ENCODE measurements around the gene SIK3. TPM values are rescaled to one million over a fixed set of nuclear protein-coding genes. Genes with fewer than 3 reads are reported as not detected.

The SIK3 gene
- total and polyA plus RNA-seq, 3 experiments from 2014 or later, result 33.9 to 48.7 (median 42.8) TPM

DNA sequence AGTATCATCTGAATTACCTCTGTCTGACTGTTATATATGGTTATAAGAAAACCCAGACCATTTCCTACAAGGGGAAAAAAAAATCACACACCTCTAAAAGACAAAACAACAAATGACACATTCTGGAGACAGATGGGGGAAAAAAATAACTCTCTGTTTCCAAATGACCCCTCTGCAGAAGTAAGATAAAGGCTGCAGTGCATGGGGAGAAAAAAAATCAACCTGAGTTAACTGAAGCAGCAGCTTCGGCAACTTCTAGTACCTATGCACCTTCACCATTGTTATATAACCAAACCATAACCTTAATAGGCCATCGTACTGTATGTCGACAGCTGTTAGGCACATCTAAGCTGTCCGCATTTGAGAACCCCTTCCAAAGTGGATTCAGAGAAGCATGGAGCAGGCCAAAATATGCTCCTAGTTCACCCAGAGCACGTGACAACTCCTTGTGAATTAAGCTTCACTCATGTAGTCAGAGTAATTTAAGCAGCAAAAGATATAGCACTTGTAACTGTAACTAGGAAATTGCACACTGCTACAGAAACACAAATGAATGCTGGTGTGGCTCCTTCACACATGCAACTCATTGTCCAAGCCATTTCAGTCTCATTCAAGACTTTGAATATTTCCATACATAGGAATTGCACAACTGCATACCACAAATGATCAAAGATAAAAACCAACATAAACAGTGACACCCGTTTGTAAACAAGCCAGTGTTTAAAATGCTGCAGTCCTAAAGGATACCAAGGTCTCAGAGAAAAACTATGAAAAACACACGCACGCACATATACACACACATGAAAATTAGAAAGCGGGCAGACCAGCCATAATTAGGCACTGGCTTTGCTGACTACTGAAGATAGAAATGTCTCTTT is 2.7 kb downstream of the SIK3 start:
- Histone ChIP-seq H3K9me3 (ENCODE audit: low read length) (no peaks in the 10 kb centered on the region), H3K4me3 (ENCODE audit: low read length) (peak overlapping the region; percentile 87), H3K4me1 (ENCODE audit: insufficient read depth, low read length) (peaks cover 60% of the 10 kb centered on the region), H3K36me3 (ENCODE audit: insufficient read depth, low read length) (no peaks in the 10 kb centered on the region), H3K27ac (ENCODE audit: low read depth, low read length) (peak overlapping the region; percentile 94), H3K27me3 (ENCODE audit: insufficient read depth, low read length, poor library complexity, severe bottlenecking) (no peaks in the 10 kb centered on the region)
- Mint-ChIP-seq H3K36me3 (peaks cover 5 to 31% (median 8%) of the 10 kb centered on the region in 3 donors), H3K27ac (peak overlapping the region; percentile 98 to 100 (median 100)), H3K4me3 (peak overlapping the region; percentile 90 to 99 (median 97)), H3K27me3 (peaks cover 0 to 5% of the 10 kb centered on the region in 2 donors), H3K4me1 (peaks cover 77 to 83% (median 82%) of the 10 kb centered on the region in 3 donors), H3K9me3 (peaks cover 0 to 7% (median 0%) of the 10 kb centered on the region in 5 donors)
- DNase-seq, result peak in 2 of 5 donors; percentile 35 to 38
- ChIA-PET CTCF (interaction anchor here (0.7 to 2.3 kb wide), 6 partner anchors 11 to 322 kb away, joined by 3 to 6 read pairs (median 4); partner anchors contain the start of gene APOA5), POLR2A (interaction anchor here (0.7 to 1.6 kb wide), 2 partner anchors 147 to 170 kb away, joined by 3 to 6 read pairs; no protein-coding TSS in a partner anchor)

DNA sequence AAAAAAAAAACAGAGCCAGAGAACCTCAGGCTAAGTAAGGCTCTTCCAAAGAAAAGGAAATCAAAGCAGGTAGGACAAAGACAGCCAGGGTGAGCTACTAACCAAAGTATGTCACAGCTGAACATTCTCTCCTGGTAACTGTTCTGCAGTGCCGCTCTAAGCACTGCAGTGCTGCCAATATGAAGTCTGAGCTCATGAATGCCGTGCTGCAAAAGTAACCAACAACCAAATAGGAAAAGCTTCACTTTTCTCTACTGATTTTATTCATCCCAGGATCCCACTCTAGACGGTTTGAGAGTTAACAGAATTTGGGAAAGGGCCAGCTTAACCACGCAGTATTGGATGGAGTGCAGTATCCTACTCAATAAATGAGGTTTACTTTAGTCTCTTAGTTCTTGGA is 3.5 kb downstream of the SIK3 start:
- Histone ChIP-seq H3K27ac (ENCODE audit: low read depth, low read length) (peak overlapping the region; percentile 94), H3K4me1 (ENCODE audit: insufficient read depth, low read length) (peaks cover 65% of the 10 kb centered on the region), H3K27me3 (ENCODE audit: insufficient read depth, low read length, poor library complexity, severe bottlenecking) (no peaks in the 10 kb centered on the region), H3K36me3 (ENCODE audit: insufficient read depth, low read length) (no peaks in the 10 kb centered on the region), H3K9me3 (ENCODE audit: low read length) (no peaks in the 10 kb centered on the region), H3K4me3 (ENCODE audit: low read length) (peak overlapping the region; percentile 87)
- Mint-ChIP-seq H3K27me3 (peaks cover 0 to 5% of the 10 kb centered on the region in 2 donors), H3K4me1 (peaks cover 80 to 87% (median 85%) of the 10 kb centered on the region in 3 donors), H3K27ac (peak overlapping the region; percentile 98 to 100 (median 100)), H3K9me3 (peaks cover 0 to 7% (median 0%) of the 10 kb centered on the region in 5 donors), H3K36me3 (peaks cover 5 to 35% (median 8%) of the 10 kb centered on the region in 3 donors), H3K4me3 (peak overlapping the region; percentile 90 to 99 (median 97))
- no peak for DNase-seq
- CTCF ChIA-PET, result interaction anchor here (0.7 to 2.3 kb wide), 8 partner anchors 11 to 321 kb away, joined by 3 to 6 read pairs (median 4); partner anchors contain the start of gene APOA5
- POLR2A ChIA-PET, result interaction anchor here (0.7 to 1.6 kb wide), 2 partner anchors 146 to 170 kb away, joined by 3 to 6 read pairs; no protein-coding TSS in a partner anchor

DNA sequence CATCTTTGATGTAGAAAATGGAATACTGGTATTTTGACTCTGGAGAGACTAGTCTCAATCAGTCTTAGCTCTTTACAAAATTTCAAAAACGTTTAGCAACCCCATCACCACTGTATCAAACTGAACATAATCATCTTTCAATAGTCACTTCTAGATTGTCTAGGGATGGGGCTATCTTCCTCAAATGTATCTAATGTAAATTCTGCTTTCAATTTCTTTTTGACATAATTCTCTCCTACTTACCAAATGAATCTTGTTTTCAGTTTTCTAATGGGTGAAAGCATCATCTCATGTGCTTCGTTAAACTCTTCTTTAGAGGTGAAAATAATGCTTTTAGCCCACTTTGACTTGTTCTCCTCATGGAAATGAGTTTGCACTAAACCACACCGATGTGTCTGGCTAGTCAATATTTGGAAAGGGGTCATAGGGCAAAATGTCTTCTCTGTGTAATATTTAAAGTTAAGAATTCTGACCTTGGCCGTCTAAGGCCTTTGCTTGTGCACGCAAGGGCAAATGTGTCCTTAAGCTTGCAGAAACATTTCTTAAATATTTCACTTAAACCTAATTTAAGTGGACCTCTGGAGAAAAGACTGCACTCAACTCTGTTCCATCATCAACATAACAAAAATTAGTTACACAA is 5.2 kb downstream of the SIK3 start:
- Histone ChIP-seq H3K27ac (ENCODE audit: low read depth, low read length) (peak overlapping the region; percentile 3), H3K4me1 (ENCODE audit: insufficient read depth, low read length) (peaks cover 60% of the 10 kb centered on the region)
- POLR2A ChIA-PET, result no interaction called here

DNA sequence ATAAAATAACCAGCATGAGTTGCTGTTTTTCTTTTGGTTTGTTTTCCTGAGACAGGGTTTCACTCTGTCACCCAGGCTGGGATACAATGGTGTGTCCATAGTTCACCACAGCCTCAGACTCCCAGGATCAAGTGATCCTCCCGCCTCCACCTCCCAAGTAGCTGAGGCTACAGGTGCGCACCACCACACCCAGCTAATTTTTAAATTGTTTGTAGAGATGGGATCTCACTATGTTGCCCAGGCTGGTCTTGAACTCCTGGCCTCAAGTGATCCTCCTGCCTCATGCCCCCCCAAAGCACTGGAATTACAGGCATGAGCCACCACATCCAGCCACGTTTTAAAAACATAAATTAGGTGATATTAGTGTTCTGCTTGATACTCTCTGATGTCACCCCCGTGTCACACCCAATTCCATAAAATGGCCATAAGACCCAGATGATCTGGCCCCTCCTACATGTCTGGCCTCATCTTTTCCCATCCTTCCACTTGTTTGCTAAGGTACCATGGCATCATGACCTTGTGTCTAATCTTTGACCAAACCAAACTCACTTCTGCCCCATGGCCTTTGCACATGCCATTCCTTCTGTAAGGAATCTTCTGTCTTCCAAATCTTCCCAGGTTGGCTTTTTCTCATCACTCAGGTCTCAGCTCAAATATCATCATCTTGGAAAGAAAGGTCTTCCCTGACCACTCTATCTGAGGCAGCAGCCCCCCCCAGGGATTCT is 6.3 kb downstream of the SIK3 start:
- Histone ChIP-seq H3K27ac (ENCODE audit: low read depth, low read length) (no peak overlapping the region), H3K4me1 (ENCODE audit: insufficient read depth, low read length) (peaks cover 66% of the 10 kb centered on the region), H3K9me3 (ENCODE audit: low read length) (no peaks in the 10 kb centered on the region), H3K4me3 (ENCODE audit: low read length) (no peak overlapping the region), H3K27me3 (ENCODE audit: insufficient read depth, low read length, poor library complexity, severe bottlenecking) (no peaks in the 10 kb centered on the region), H3K36me3 (ENCODE audit: insufficient read depth, low read length) (no peaks in the 10 kb centered on the region)
- DNase-seq, result no peak
- H3K27ac Mint-ChIP-seq, result peak overlapping the region; percentile 34 to 99 (median 88)
- H3K4me1 Mint-ChIP-seq, result peaks cover 83 to 93% (median 91%) of the 10 kb centered on the region in 3 donors
- H3K27me3 Mint-ChIP-seq, result peaks cover 0 to 3% of the 10 kb centered on the region in 2 donors
- peaks cover 5 to 30% (median 13%) of the 10 kb centered on the region in 3 donors for H3K36me3 Mint-ChIP-seq
- POLR2A ChIA-PET, result interaction anchor here (0.6 kb wide), 1 partner anchor 22 kb away, joined by 7 read pairs; no protein-coding TSS in a partner anchor
- CTCF ChIA-PET, result interaction anchor here (1.3 kb wide), 1 partner anchor 8 kb away, joined by 3 read pairs; no protein-coding TSS in a partner anchor
- peak overlapping the region in 3 of 7 donors; percentile 13 to 48 (median 38) for H3K4me3 Mint-ChIP-seq
- H3K9me3 Mint-ChIP-seq, result peaks cover 0 to 7% (median 0%) of the 10 kb centered on the region in 5 donors

More for the DNA sequence above, 5.2 kb downstream of the SIK3 start:
- DNase-seq, result no peak
- Mint-ChIP-seq H3K27ac (peak overlapping the region; percentile 34 to 100 (median 88)), H3K36me3 (peaks cover 5 to 34% (median 13%) of the 10 kb centered on the region in 3 donors), H3K4me3 (peak overlapping the region; percentile 21 to 95 (median 63)), H3K9me3 (peaks cover 0 to 7% (median 0%) of the 10 kb centered on the region in 5 donors), H3K4me1 (peaks cover 79 to 88% (median 85%) of the 10 kb centered on the region in 3 donors), H3K27me3 (peaks cover 0 to 3% of the 10 kb centered on the region in 2 donors)
- no peaks in the 10 kb centered on the region for H3K36me3 ChIP-seq (ENCODE audit: insufficient read depth, low read length)
- no peaks in the 10 kb centered on the region for H3K27me3 ChIP-seq (ENCODE audit: insufficient read depth, low read length, poor library complexity, severe bottlenecking)
- no peaks in the 10 kb centered on the region for H3K9me3 ChIP-seq (ENCODE audit: low read length)
- no peak overlapping the region for H3K4me3 ChIP-seq (ENCODE audit: low read length)
- CTCF ChIA-PET, result interaction anchor here (0.9 to 1.3 kb wide), 2 partner anchors 9 to 43 kb away, joined by 3 read pairs; no protein-coding TSS in a partner anchor

DNA sequence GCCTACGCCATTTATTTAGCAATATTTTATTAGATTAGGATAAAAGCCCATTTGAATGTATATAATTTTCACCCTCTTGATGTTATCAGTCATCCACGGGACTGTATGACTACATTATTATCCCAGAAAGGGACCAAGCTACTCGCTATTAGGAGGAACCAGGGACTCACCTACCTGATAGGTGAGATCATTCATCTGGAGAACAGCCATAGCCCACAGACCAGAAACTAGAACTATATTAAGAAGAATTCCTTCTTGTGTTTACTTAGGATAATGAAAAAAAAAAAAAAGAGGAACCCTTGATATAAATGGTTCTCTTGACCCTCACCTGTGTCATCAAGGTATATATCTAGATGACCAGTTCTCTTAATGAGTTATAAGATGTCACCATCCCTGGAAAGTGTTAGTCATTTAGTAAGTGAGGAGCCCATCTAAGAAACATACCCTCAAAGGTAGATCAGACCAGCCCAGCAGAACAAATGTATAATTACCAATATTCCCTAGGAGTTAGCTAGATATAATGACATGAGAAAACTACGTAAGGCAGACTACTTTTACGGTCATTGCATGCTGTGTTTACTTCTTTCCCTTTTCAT is 8.0 kb downstream of the SIK3 start:
- ChIA-PET POLR2A (interaction anchor here (0.6 kb wide), 1 partner anchor 315 kb away, joined by 10 read pairs; no protein-coding TSS in a partner anchor), CTCF (no interaction called here)
- H3K4me3 Mint-ChIP-seq, result no peak overlapping the region
- Histone ChIP-seq H3K27ac (ENCODE audit: low read depth, low read length) (no peak overlapping the region), H3K4me3 (ENCODE audit: low read length) (no peak overlapping the region), H3K4me1 (ENCODE audit: insufficient read depth, low read length) (peaks cover 49% of the 10 kb centered on the region), H3K9me3 (ENCODE audit: low read length) (no peaks in the 10 kb centered on the region), H3K36me3 (ENCODE audit: insufficient read depth, low read length) (no peaks in the 10 kb centered on the region), H3K27me3 (ENCODE audit: insufficient read depth, low read length, poor library complexity, severe bottlenecking) (no peaks in the 10 kb centered on the region)
- H3K27me3 Mint-ChIP-seq, result peaks cover 0 to 3% of the 10 kb centered on the region in 2 donors
- DNase-seq, result no peak
- H3K27ac Mint-ChIP-seq, result peak overlapping the region in 4 of 8 donors; percentile 3 to 28 (median 12)
- H3K4me1 Mint-ChIP-seq, result peaks cover 76 to 88% (median 88%) of the 10 kb centered on the region in 3 donors
- H3K36me3 Mint-ChIP-seq, result peaks cover 5 to 38% (median 13%) of the 10 kb centered on the region in 3 donors
- peaks cover 0 to 7% (median 0%) of the 10 kb centered on the region in 5 donors for H3K9me3 Mint-ChIP-seq

DNA sequence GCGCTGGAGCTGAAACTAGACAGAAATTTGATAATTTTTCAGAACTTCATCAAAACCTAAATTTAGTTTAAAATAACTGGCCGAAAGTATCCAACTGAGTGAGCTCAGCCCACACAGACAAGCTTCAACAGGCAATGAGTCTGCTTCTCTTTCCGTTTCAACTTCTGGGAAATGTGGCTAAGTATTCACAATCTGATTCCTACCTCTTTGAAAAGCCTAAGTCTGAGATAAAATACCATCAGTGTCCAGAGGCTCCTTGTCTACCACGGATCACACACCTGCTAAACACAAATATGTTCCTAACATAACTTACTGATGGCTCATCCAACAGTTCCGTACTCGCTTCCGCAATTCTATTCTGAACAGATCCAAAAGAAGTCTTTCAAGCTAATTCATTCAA is 8.5 kb downstream of the SIK3 start:
- H3K36me3 Mint-ChIP-seq, result peaks cover 5 to 42% (median 13%) of the 10 kb centered on the region in 3 donors
- DNase-seq, result no peak
- peak overlapping the region in 1 of 7 donors; percentile 24 for H3K4me3 Mint-ChIP-seq
- Histone ChIP-seq H3K4me3 (ENCODE audit: low read length) (no peak overlapping the region), H3K4me1 (ENCODE audit: insufficient read depth, low read length) (peaks cover 45% of the 10 kb centered on the region), H3K36me3 (ENCODE audit: insufficient read depth, low read length) (no peaks in the 10 kb centered on the region), H3K27ac (ENCODE audit: low read depth, low read length) (no peak overlapping the region), H3K27me3 (ENCODE audit: insufficient read depth, low read length, poor library complexity, severe bottlenecking) (no peaks in the 10 kb centered on the region), H3K9me3 (ENCODE audit: low read length) (no peaks in the 10 kb centered on the region)
- ChIA-PET POLR2A (interaction anchor here (0.6 kb wide), 1 partner anchor 315 kb away, joined by 10 read pairs; no protein-coding TSS in a partner anchor), CTCF (no interaction called here)
- H3K27ac Mint-ChIP-seq, result peak overlapping the region in 1 of 8 donors; percentile 9
- H3K9me3 Mint-ChIP-seq, result peaks cover 0 to 7% (median 0%) of the 10 kb centered on the region in 5 donors
- peaks cover 0 to 3% of the 10 kb centered on the region in 2 donors for H3K27me3 Mint-ChIP-seq
- peaks cover 76 to 88% (median 88%) of the 10 kb centered on the region in 3 donors for H3K4me1 Mint-ChIP-seq

Measured in CD8-positive, alpha-beta memory T cell (primary cell).